ENCODE measurements around the gene EVL.
"Not testable (repeated sequence)": the region's sequence is repeated elsewhere in the genome, so short reads cannot be mapped to it uniquely, and the experiment has no call there.

Gene EVL

GRCh38 chr14:100176811-100177327 lies 111.6 kb downstream of the EVL start:
- DNase-seq: no peak

DNA sequence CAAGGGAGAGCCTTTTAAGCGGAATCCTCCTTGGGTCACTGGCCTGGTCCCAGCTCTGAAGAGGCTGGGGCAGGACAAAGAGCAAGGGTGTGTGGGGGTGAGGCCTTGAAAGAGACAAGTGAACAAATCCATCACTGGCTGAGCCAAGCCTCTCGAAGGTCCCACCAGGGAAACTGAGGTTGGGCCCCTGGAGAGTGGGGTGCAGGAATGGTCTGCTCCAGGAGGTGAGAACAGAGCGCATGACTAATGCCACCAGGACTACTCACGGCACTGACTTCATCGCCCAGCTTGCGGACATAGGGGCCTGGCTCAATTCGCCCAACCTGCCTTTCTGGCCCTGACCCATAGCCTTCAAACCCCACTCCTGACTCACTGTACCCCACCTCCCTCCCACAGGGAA lies 113.5 kb downstream of the EVL start:
- no peak for DNase-seq

DNA sequence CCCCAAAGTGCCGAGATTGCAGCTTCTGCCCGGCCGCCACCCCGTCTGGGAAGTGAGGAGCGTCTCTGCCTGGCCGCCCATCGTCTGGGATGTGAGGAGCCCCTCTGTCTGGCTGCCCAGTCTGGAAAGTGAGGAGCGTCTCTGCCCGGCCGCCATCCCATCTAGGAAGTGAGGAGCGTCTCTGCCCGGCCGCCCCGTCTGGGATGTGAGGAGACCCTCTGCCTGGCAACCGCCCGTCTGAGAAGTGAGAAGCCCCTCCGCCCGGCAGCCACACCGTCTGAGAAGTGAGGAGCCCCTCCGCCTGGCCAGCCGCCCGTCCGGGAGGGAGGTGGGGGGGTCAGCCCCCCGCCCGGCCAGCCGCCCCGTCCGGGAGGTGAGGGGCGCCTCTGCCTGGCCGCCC lies 115.4 kb downstream of the EVL start:
- DNase-seq: not testable (repeated sequence)

DNA sequence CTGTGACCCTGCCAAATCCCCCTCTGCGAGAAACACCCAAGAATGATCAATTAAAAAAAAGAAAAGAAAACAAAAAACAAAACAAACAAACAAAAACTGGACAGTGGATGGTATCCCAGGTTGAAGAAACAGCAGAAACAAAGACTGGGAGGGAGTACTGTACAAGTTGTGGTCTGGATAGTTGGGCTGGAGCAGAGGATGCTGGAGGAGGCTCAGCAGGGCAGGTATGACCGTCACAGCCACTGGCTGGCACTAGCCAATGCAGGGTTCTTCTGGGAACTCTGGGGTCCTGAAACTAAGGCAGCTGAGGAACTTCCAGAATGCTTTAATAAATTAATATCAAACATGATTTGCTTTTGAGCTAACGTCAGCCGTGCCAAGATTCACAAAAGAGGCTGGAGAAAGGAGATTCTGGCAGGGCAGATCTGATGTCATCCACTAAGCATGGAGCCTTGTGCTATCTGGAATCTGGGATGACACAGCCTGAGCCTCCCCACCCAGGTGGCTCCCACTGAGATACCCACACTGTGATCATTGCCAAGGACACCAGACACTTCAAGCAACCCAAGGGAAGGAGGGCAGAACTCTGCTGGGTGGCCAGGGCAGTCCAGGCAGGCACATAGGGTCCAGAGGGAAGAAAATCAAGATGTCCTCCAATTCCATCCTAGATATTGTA lies 116.8 kb downstream of the EVL start:
- DNase-seq: not testable (repeated sequence)

DNA sequence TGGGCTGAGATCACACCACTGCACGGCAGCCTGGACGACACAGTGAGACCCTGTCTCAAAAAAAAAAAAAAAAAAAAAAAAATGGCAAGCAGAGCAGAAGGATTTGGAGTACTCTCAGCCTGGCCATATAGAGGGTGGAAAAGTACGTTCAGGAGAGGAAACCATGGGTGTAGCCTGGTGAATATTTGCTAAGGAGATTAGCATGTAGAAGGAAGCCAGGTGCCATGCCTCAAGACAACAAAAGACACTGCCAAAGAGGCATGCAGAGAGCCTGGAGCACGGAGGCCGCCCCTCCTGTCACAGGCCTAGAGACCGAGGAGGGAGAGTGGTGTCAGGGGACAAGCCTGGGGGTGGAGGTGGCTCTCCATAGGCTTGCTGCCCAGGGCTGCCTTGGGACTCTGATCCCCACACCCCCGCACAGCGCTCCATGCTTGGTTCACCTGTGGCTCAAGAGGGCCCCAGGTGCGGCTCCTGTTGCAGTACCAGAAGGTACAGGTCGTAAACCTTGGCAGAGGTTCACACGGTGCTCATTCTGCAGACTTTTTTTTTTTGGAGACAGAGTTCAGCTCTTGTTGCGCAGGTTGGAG lies 122.1 kb downstream of the EVL start:
- DNase-seq: no peak

GRCh38 chr14:100188392-100189030 lies 123.3 kb downstream of the EVL start:
- no peak for DNase-seq

- no peak for DNase-seq
These were observed 124.9 kb downstream of the EVL start for GRCh38 chr14:100190126-100190525.

DNA sequence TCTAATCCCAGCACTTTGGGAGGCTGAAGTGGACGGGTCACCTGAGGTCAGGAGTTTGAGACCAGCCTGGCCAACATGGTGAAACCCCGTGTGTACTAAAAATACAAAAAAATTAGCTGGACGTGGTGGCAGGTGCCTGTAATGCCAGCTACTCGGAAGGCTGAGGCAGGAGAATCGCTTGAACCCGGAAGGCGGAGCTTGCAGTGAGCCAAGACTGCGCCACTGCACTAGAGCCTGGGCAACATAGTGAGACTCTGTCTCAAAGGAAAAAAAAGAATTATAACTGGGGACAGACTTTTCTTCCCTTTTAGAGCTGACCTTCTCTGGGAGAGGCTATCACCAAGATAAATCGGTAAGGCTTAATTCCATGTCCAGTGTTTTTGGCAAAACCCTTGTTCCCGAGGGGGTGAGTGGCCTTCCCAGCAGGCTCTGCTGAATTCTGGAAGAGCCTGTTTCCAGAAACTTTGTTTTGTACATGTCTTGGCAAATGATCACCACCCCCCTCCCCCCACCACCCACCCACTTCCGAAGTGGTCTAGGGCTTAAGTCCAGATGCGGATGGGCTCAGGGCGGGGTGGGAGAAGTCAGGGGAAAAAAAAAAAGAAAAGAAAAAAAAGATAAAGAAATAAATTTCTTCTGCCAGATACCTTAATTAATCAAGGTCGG lies 126.5 kb downstream of the EVL start:
- DNase-seq: no peak

- DNase-seq: no peak
These were observed 127.0 kb downstream of the EVL start for GRCh38 chr14:100192250-100192671.

DNA sequence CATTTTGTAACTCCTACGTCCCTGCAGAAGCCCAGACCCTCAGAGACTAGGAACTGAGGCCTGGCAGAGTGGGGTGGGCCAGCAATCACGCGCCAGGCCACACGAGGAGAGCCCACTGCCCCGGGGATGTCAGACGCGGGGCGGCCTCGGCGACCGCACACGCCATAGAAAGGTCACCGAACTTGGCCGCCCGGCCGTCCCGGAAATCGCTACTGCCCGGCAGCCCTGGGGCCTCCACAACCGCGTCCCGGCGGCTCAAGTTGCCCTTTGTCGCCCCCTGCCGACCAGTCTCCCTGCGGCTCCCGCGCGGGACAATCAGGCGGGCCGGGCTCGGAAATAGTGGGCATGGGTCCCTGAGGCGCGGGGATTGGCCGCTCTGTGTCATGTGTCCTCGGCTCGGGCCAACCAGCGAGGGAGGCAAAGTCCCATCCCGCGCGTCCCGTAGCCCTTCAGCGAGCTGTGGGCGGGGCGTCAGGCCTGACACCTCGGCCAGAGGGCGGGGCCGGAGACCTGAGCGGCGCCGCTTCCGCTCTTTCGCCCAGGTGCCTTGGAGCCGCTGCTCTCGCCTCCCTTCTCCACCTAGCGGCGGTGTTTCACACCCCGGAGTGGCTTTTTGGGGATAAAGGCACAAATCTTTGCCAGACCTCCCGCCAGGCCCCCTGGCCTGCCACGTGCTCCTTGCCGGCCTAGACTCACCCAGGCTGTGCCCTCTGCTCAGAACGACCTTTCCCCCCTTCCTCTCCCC lies 127.6 kb downstream of the EVL start:
- peak; percentile 98 to 100 for DNase-seq
